K562 (cell line): ENCODE data around the gene NHLRC2.

ENCODE experiments used
- CHCHD3 ChIP-seq: fragments of 250-450 bp; sonication (Bioruptor Pico); IDR thresholded peaks from 2 replicates; pipeline ENCODE4 v2.1.2; 2022; ENCODE audit warnings: mild to moderate bottlenecking
- FOS ChIP-seq: IDR thresholded peaks from 3 replicates; pipeline ENCODE4 v1.6.1; 2011; ENCODE audit not compliant: insufficient read length; ENCODE audit errors: extremely low read depth
- GABPA ChIP-seq: fragments of 200-800 bp; sonication (Bioruptor generic); conservative IDR thresholded peaks from 2 replicates; pipeline ENCODE4 v1.6.1; 2016; ENCODE audit warnings: low read depth, missing genetic modification characterization, missing compliant biosample characterization
- GTF2F1 ChIP-seq: IDR thresholded peaks from 2 replicates; pipeline ENCODE4 v1.6.1; 2011; ENCODE audit warnings: low read depth, low read length, improper control_type of control experiment
- MAFK ChIP-seq: IDR thresholded peaks from 2 replicates; pipeline ENCODE4 v1.6.1; 2011; ENCODE audit warnings: low read length, improper control_type of control experiment
- POLR2A ChIP-seq: fragments of 450-650 bp; conservative IDR thresholded peaks from 2 replicates; pipeline ENCODE4 v1.6.1; 2016
- POLR2AphosphoS2 ChIP-seq: IDR thresholded peaks from 2 replicates; pipeline ENCODE4 v1.6.1; 2012; ENCODE audit warnings: low read length, improper control_type of control experiment
- POU5F1 ChIP-seq: fragments of 150-350 bp; IDR thresholded peaks from 2 replicates; pipeline ENCODE4 v1.6.1; 2014; ENCODE audit warnings: borderline replicate concordance, low read length, low read depth, mild to moderate bottlenecking; ENCODE audit not compliant: partially characterized antibody
- SMAD4 ChIP-seq: fragments of 250-450 bp; sonication (Bioruptor Pico); conservative IDR thresholded peaks from 2 replicates; pipeline ENCODE4 v1.8.0; 2021; ENCODE audit warnings: inconsistent platforms, mild to moderate bottlenecking, moderate library complexity
- ZNF23 ChIP-seq: fragments of 250-450 bp; sonication (Bioruptor Pico); IDR thresholded peaks from 2 replicates; pipeline ENCODE4 v1.4.0; 2020; ENCODE audit warnings: mild to moderate bottlenecking
- TF ChIP-seq, protein P1 (sequence below): sonication (generic); formaldehyde crosslinking; IDR thresholded peaks from 2 replicates; pipeline ENCODE4 v1.5.0; 2020; ENCODE audit warnings: missing genetic modification reagents

DNA sequence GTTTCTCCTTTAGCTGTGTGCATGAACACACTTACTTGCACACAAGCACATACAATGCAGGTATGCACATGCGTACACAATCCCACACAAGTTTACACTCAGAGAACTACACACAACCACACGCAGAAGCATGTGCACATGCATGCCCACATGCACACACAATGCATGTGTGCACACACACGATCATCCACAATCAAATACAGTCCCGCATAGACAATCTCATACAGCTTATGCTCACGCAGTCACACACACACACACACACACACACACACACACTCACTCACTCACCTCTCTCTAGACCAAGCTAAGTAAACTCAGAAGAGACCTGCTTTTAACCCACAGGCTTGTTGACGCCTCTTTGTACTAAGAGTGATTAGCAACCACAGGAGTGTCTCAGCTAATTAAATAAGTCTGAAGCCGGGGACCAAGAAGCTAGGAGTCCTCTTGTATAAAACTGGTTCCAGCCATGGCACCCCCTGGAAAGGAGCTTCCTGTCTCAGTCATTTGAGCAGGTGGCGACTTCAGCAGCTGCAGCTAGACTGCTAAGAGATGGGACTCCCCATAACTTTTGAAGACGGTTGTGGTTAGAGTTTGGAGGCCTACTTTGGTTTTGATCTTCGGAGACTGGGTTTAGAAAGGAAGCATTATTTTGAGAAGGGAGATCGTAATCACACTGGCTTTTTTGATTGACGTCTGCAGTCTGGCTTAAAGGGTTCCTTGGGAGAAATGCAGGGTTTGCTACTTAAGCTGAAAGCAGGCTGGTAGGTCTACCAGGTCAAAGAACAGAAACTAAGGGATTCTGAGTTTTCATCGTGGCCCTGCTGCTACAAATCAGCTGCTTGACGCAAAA, 106.9 kb downstream of the NHLRC2 start:
- TF ChIP-seq FOS (no peak), POLR2AphosphoS2 (no peak), ZNF23 (CRISPR knock-in tag) (no peak), POLR2A (no peak), CHCHD3 (CRISPR knock-in tag) (no peak), POU5F1 (no peak), GTF2F1 (no peak), SMAD4 (CRISPR knock-in tag) (no peak), GABPA (no peak), MAFK (no peak)
- TF ChIP-seq, protein P1, sequence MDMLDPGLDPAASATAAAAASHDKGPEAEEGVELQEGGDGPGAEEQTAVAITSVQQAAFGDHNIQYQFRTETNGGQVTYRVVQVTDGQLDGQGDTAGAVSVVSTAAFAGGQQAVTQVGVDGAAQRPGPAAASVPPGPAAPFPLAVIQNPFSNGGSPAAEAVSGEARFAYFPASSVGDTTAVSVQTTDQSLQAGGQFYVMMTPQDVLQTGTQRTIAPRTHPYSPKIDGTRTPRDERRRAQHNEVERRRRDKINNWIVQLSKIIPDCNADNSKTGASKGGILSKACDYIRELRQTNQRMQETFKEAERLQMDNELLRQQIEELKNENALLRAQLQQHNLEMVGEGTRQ (CRISPR knock-in tag) = no peak
